GM18498 (cell line): ENCODE measurements around the gene AGAP3.

Experiments
- ATAC-seq: cut with Tn5 transposase; IDR thresholded peaks from one replicate; pipeline ENCODE4 v1.9.1; 2021; ENCODE audit warnings: mild to moderate bottlenecking, moderate library complexity; ENCODE audit not compliant: unreplicated experiment

AGAP3 gene

GRCh38 chr7:151073990-151074389 lies 12.3 kb upstream of the AGAP3 start:
- ATAC-seq, result no peak

DNA sequence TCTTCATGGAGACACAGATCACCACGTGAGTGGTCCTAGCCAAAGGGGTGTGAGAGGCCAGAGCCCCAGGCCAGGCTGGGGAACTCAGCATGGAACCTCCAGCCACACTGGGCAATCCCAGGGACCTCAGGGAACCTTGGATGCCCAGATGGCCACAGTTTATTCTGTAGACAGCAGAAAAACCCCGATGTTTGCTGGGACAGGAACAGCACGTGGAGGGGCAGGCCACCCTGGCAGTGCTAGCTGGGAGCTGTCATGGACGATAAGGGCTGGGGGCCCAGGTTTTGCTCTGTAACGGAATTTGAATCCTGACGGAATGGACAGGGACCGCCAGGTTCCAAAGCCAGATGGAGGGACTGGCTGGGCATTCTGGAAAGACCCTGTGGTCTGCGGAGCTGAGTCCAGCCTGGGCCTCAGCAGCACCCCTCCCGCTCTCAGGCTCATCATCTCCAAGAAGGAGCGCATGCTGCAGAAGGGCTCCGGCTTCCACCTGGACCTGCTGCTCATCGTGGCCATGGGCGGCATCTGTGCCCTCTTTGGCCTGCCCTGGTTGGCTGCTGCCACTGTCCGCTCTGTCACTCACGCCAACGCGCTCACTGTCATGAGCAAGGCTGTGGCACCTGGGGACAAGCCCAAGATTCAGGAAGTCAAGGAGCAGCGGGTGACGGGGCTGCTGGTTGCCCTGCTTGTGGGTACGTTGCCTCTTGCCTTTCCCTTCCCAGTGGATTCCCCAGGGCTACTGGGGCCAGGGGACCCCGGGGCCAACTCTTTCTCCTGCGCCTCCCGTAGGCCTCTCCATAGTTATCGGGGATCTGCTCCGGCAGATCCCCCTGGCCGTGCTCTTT lies 11.2 kb upstream of the AGAP3 start:
- no peak for ATAC-seq

GRCh38 chr7:151075662-151075971 lies 10.7 kb upstream of the AGAP3 start:
- ATAC-seq, result no peak

- ATAC-seq, result no peak
These were observed 10.3 kb upstream of the AGAP3 start for GRCh38 chr7:151075978-151076426.

DNA sequence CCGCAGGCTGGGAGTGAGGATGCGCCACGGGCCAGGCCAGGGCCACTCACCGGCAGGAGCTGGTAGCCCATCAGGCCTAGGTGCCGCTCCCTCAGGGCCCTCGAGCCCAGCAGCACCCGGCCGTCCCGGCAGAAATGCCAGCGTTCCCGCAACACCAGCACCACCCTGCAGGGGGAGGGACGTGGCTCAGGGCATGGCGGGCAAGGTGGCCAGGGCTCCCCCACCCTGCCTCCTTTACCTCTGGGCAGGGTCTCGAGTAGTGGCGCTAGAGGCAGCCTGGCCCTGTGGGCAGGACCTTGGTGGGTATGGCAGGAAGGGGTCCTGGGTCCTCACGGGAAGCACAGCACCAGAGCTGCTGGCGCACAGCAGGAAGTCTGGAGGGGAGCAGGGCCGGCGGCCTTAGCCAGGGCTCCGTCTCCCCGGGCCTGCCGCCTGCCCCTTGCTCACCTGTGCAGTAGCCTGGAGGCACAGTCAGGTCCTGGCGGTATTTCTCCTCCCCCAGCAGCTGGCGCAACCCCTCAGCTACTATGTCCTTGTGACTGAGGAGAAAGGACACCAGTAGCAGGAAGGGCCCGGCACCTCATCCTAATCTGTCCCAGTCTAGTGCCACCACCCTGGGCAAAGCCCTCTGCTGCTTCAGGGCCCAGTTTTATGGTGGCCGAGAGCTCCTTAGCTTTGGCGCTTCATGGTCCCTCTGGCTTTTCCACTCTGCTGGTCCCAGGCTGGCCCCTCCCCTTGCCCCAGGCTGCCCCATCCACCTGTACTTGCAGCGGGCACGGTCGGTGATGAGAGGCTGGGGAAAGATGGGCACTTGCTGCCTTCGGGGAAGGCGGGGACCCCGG lies 9.2 kb upstream of the AGAP3 start:
- ATAC-seq, result no peak

DNA sequence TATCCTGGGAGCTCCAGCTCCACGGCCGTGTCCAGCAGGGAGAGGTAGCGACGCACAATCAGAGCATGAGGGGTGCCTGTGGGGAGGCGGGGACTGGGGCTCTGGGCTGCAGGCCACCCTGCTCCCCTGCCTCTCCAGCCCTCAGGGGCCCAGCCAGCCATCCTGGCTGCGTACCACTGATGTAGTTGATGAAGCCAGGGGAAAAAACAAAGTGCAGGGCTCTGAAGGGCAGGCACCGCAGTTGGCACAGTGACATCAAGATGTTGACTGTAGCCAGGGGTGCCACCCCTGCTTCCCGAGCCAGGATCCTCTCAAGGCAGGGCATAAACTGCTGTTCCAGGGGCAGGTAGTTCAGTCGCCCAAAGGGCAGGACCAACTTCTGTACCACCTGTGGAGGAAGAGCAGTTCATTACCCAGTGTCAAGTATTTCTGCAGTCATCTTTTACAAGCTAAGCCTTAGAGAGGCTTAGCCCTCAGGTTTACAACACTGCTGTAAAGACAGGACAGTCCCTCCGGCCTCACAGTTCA lies 8.5 kb upstream of the AGAP3 start:
- ATAC-seq, result no peak

DNA sequence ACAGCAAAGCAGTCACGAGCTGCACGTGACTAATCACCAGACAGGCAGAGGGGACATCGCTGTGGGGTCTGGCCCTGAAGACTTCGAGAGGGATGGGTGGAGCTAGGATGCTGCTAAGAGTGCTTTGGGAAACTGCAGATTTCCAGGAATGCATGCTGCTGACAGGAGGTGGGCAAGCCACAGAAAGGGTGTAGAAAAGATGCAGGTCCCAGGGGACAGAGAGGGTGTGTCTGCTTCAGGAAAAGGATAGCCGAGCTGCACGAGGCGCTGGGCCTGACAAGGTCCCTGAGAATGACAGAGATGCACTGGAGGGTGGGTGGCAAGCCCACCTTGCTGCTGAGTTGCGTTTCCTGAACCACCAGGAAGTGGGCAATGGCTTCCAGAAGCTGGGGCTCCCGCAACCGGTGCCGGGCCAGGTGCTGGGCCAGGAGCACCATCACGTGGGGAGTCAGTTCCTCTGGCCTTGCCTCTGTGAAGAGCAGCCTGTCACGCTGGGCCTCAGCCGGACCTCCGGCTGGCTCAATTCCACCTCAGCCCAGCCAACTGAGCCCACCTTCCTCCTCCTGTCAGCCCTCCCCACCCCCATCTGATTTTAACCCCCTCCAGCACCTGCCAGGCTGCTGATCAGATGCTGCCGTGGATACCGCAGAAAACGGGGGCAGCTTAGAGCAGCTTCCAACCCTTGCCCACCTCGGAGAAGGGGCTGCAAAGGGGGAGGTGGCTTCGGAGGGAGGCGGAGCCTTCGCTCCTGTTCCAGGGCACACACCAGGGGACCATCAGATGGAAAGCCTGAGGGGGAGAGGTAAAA lies 7.8 kb upstream of the AGAP3 start:
- ATAC-seq, result no peak

- no peak for ATAC-seq
These were observed 6.9 kb upstream of the AGAP3 start for GRCh38 chr7:151079199-151079910.

- ATAC-seq, result peak; percentile 5
These were observed 6.2 kb upstream of the AGAP3 start for GRCh38 chr7:151080067-151080521.

GRCh38 chr7:151080522-151081169 lies 5.6 kb upstream of the AGAP3 start, which contains the start of gene FASTK:
Gene FASTK (minus strand): TSS chr7:151080809. CDS start chr7:151080766, 43 bp downstream.
- peak; percentile 77 for ATAC-seq

DNA sequence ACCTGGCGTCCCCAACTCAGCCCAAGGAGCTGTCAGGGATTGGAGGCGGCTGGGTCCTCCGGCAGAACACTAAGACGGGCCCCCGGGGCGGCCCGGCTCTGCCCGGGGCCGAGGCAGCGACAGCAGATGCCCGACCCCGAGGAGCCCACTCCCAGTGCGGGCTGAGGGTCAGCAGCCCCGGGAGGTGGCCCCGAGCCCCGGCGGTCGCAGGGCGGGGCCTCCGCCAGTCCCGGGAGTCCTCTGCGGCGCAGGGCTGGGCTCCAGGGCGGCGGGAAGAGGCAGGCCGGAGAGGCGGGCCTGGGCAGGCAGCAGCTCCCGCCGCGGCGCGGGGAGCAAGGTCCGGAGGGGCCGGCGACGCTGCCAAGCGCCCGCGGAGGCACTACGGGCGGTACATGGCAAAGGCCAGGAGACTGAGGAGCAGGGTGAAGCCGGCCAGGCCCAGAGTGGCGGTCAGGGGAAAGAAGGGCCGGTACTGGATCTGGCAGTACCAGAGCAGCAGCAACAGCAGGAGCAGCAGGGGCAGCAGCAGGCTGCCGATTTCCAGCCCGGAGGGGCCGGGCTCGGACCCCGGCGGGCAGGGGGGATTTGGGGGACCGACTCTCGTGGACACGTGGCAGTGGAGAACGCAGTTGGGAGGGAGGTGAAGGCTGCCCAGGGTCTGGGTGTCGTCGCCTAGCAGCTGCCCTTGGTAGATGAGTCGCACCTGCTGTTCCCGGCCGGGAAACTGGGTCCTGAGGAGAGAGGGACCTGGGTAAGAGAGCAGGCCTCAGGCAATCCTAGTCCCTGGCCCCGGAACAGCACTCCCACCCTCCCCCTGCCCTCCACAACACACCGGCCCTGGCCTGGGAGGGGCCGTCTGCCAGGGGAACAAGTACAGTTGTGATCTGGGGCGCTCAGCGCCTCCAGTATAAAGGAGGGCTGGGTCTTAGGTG lies 4.8 kb upstream of the AGAP3 start:
- ATAC-seq, result no peak

DNA sequence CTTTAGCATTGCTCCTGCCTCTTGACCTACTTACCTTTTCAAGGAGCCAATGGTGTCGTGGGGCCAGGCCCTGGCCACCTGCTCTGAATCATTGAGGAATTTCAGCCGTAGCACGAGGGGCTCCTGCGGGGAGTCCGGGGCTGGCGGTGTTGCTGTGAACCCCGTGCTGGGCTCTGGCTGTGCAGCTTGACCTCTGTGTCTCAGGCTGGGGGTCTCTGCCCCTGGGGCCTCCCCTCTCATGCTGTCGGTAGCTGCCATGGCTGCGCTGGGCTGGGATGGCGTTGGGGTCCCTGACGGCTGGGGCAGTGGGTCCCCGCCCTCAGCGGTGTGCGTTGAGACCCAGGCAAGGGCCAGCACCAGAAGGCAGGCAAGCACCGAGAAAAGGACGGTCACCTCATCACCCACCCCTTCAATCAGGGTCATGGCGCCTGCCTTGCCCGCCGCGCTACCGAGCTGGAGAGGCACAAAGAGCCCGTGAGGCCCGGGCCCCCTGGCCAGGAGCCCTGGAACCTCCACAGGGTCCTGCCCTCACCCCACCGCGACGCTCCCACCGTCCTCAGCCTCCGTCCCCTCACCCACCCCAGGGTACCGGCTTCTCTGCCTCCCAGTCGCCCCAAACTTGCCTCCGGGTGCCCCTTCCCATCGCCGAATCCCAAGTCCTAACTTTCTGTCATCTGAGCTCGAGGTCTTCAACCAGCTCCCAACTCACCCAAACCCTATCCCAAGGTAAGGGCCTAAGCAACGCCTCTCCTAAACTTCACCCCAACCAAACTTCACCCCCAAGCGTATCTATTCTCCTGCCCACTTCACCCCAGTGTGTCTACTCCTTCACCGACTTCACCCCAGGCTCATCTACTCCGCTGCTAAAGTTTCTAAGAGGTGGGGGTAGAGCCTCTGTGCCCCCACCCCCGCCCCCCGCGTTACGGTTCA lies 3.9 kb upstream of the AGAP3 start:
- ATAC-seq, result no peak

GRCh38 chr7:151083071-151083823 lies 3.0 kb upstream of the AGAP3 start, which contains the start of gene TMUB1:
Gene TMUB1 (minus strand): TSS chr7:151083493. CDS start chr7:151082563, 930 bp downstream.
- peak; percentile 53 for ATAC-seq

DNA sequence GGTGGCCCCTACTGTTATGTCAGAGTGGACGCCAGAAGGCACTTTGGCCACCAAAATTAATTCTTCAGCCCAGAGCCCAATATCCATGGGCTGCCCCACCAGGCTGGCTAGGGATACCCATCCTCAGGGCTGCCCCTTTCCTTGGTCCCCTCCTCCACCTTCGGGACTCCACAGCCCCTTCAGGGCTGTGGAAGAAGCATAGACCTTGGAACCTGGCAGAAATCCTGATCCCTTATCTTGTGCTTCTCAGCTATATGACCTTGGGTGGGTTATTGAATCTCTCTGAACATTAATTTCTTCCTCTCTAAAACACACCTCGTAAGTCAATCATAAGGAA lies 2.5 kb upstream of the AGAP3 start:
- ATAC-seq, result no peak

DNA sequence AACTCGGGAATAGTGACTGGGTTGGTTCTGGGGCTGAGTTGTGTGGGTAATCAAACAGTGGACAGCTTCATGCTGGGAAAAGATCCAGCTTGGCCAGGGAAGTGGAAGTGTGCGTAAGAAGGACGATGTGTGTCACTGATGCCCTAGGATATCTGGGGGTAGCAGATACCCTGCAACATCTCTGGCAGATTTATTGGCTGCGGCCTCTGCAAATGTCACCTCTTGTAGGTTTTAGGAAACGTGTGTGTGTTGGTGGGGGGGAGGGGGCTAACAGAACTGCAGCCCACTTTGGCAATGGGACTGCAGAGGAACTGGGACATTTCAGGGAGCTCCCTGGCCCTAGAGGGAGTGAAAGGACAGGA lies 965 bp upstream of the AGAP3 start:
- no peak for ATAC-seq

GRCh38 chr7:151086802-151087244 lies 548 bp downstream of the AGAP3 start:
- ATAC-seq, result no peak
